ENCODE results near the gene TCF20.
A peak's percentile ranks its signal among the peaks of the same experiment; 100 is the strongest.

TCF20 gene

DNA sequence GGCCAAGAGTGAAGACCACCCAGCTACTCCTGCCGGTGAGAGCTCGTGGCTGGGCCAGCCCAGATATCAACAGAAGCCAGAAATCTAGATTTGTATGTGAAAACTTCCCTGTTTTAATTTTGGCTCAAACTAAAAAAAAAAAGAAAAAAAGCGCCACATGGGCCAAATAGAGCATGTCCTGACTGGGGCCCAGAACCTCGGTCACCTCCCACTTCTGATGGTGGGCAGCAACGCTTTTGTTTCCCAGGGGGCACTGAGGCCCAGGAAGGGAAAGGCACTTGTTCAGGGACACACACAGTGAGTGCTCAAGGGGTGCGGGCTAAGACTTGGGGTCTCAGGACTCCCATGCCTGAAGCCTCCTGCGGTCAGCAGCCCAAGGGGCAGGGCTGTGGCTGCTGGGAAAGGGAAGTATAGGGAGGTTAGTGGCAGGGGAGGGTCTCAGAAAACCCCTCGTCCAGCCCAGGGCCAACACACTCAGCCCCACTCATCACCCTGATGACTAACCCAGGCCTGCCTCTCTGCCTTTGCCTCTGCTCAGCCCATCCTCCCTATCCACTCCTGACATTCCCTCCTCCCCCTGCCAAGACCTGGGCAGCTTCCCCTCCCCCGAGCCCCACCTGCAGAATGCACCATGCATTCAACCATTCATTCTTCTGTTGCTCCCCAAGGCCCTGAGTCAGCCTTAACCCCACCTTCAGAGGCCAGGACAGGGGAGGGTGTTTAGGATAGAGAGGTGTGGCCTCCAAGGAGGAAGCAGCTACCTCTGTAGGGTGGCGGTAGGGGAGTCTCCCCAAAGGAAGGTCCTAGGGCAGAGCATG lies 30.0 kb upstream of the TCF20 start:
- peak in 1 of 2 donors; percentile 28 for DNase-seq

DNA sequence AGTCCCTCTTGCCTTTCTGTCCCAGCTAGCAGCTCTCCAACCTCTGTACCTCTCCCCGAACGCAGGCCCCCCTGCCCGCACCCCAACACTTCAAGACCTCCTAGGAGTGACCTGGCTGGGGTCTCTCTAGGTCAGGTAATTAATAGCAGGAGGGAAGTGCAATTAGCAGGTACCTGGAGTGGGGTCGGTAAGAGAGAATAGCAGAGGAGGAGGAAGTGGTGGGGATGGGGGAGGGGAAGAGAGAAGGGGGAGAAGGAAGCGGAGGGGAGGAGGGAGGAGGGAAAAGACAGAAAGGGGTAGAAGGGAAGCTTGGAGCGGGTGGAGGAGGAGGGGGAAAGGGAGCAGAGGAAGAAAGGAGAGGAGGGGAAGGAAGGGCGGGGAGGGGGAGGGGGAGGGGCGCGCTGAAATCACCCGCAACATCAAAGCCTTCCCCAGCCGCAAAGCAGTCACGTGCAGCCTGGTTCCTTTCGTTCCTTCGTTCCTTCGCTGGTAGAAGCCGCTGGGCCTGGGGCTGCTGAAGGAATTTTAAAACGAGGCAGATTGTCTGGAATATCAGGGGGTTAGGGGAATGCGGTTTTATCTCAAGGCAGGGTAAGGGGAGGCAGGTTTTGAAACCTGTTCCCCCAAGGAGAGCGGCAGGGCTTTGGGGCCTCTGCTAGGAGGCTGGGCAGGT lies 29.3 kb upstream of the TCF20 start:
- DNase-seq: peak; percentile 53 to 62

DNA sequence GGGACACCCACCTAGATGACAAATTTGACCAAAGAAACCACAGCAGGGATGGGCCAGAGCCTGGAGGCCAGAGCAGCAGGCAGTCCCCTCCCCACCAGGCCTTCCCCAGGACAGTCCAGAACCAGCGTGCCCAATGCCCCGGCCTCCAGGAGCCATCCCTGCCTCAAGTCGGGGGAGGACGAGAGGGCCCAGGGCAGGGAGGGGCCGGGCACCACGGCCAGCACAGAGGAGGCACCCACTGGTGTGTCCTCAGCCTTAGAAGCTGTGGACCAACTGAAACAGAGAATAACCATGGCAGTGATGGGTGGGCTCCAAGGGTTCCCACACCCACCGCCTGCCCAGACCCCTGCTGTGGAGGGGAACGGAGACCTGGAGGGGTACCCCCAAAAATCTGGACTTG lies 28.3 kb upstream of the TCF20 start:
- DNase-seq: no peak

GRCh38 chr22:42297778-42298177 lies 27.3 kb upstream of the TCF20 start:
- no peak for DNase-seq

GRCh38 chr22:42296883-42297282 lies 26.4 kb upstream of the TCF20 start:
- DNase-seq: no peak

- DNase-seq: no peak
Observed at GRCh38 chr22:42296381-42296853, 26.0 kb upstream of the TCF20 start.

- peak in 1 of 2 donors; percentile 34 for DNase-seq
Observed at GRCh38 chr22:42294034-42294985, 23.9 kb upstream of the TCF20 start.

GRCh38 chr22:42292732-42293520 lies 22.5 kb upstream of the TCF20 start:
- DNase-seq: no peak

- no peak for DNase-seq
Observed at GRCh38 chr22:42291287-42291686, 20.8 kb upstream of the TCF20 start.

DNA sequence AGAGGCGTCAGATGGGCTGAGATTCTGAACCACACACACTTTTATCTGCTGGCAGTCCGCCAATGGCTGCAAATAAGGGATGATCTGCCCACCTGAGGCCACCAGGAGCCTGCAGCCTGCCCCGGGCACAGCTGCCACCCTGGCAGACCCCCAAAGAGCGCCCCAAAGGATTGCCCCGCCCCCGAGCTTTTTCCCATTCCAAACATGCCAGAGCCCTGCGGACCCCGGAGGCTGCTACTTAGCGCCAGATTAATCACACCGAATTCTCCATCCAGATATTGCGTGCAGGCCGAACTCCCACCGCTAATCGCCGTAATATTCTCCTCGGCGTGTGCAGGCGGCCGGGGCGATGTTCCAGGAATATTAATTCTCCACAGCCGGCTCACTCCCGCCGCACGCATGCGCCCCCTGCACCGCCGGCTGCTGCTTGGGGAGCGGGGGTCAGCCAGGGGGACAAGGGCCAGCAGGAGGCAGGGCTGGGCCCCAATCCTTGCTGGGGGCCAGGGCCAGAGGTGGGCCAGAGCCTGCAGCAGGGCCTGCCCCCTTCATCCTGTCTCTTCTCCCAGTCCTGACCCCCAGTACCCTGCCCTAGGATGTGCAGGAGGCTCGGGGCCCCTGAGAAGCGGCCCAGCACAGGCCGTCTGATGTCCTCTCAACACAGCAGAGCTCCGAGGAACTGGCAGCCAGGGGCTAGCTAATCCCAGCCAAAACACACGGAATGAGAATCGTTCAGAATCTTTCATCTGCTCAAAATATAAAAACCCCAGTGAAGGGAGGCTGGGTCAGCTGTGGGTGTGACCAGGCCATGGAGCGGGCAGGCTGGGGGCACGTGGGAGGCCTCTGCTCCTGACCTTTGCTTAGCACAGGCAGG lies 19.5 kb upstream of the TCF20 start:
- no peak for DNase-seq

- DNase-seq: no peak
Observed at GRCh38 chr22:42288791-42289190, 18.3 kb upstream of the TCF20 start.

DNA sequence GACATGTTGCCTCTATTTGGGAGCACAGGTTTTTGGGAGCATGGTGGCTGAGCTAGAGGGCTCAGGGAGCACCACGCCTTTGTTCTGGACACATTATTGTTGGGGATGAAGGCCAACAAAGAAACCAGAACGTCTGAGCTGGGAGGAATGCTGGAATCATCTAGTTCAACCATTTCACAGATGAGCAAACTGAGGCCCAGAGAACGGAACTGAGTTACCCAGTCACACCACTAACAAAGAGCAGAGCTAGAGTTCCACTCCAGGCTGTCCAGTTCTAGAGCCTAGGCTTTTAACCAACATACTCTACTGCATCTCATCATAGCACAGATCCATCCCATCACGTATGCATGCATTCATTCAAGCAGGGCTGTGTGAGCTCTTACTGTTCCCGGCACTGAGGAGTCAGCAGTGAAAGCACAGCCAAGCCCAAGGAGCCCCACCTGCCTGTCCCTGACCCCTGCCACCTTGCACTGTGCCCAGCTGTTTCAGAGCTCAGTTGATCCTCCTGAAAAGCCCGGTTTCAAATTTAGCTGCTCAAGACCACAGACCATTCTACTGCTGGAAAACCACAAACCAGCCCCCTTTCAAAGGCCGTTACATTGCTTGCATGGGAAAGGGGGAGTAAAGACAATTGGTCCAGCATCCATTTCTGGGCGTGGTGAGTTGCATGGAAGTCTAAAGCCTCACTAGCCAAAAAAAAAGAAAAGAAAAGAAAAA lies 16.9 kb upstream of the TCF20 start:
- DNase-seq: no peak

GRCh38 chr22:42286205-42286604 lies 15.8 kb upstream of the TCF20 start:
- DNase-seq: no peak

DNA sequence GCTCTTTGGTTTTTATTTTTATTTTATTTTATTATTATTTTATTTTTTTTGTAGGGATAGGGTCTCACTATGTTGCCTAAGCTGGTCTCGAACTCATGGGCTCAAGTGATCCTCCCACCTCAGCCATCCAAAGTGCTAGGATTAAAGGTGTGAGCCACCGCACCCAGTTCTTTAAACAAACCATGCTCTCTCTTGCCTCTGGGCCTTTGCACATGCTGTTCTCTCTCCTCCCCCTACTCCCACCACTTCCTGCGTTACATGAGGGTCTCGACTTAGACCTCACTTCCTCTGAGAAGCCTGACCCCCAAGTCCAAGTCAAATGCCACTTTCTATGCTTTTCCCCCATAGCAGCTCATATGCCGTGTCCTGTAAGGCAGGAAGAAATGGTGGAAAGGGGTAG lies 15.2 kb upstream of the TCF20 start:
- DNase-seq: no peak

DNA sequence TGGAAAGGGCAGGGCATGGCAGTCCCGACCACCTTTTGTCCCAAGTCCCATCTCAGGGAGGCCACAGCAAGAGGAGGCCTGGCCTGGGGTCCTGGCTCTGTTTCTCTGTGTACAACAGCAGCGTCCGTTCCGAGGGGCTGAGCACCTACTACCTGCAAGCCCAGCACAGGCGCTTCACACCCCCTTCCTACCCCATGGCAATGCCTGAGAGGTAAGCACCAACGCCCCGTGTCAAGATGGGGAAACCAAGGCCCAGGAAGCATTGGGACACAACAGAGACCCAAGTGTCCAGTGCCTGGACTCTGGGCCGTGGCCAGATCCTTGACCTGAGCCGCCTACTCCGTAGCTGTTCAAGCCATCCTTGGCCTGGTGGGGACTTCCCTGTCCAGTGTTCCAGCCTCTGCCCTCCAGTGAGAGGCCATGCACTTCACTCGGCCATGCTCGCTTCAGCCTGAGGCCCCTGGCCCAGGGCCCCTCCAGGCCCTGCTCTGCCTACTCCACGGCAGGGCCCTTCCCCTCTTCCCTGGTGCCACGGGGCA lies 14.3 kb upstream of the TCF20 start:
- no peak for DNase-seq

- no peak for DNase-seq
Observed at GRCh38 chr22:42284202-42284591, 13.7 kb upstream of the TCF20 start.

GRCh38 chr22:42283278-42284201 lies 13.1 kb upstream of the TCF20 start:
- peak; percentile 43 to 54 for DNase-seq

GRCh38 chr22:42282943-42283277 lies 12.5 kb upstream of the TCF20 start:
- DNase-seq: no peak

DNA sequence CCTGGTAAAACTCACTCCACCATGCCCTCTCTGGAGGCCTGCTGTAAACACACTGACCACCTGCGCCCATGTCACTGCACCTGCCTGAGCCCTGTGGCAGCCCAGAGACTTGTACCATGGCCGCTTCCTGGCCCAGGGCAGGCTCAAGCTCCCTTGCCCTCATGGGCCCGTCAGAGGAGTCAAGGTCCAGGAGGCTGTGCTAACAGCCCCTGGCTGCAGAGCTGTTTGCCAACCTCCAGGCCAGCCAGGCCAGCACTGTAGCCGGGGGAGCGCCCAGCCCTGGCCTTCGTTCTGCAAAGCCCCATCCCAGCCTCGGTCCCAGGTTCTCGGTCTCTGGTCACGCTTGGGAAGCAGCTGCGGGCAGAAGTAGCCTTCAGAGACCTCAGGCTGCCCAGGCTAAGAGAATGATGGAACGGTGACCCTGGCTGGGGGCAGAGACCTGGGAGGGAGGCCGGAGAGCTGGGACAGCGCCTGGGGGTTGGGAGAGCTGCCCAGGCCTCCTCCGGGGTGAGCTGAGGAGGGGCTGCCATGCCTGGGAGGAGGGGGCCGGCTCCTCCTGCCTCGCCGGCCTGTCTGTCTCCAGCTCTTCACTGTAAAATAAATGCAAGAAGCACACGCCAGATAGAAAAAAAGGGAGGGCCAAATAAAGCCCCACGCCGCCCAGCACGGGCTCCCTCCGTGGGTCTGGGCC lies 11.9 kb upstream of the TCF20 start:
- no peak for DNase-seq
